DMS114 treated with DMSO at 0.1 percent for 48 hours (cell line): ENCODE results near the gene ANO3.
"Not testable (repeated sequence)": the region's sequence is repeated elsewhere in the genome, so short reads cannot be mapped to it uniquely, and the experiment has no call there.

ENCODE experiments used
- DNase-seq: peaks from one replicate; lab custom pipeline; 2025; ENCODE audit not compliant: unreplicated experiment; lab: John Stamatoyannopoulos, UW

ANO3 gene

GRCh38 chr11:26618441-26618840 lies 286.5 kb downstream of the ANO3 start:
- no peak for DNase-seq

GRCh38 chr11:26620282-26621045 lies 288.5 kb downstream of the ANO3 start:
- no peak for DNase-seq

GRCh38 chr11:26621132-26621531 lies 289.2 kb downstream of the ANO3 start:
- DNase-seq = no peak

GRCh38 chr11:26622181-26622580 lies 290.3 kb downstream of the ANO3 start:
- DNase-seq = no peak

- no peak for DNase-seq
These were observed 291.2 kb downstream of the ANO3 start for GRCh38 chr11:26623076-26623659.

GRCh38 chr11:26626346-26626745 lies 294.4 kb downstream of the ANO3 start:
- no peak for DNase-seq

GRCh38 chr11:26632691-26633159 lies 300.8 kb downstream of the ANO3 start:
- no peak for DNase-seq

GRCh38 chr11:26643314-26643713 lies 311.4 kb downstream of the ANO3 start:
- not testable (repeated sequence) for DNase-seq

GRCh38 chr11:26649884-26650283 lies 318.0 kb downstream of the ANO3 start:
- DNase-seq = peak; percentile 41

- no peak for DNase-seq
These were observed 320.0 kb downstream of the ANO3 start for GRCh38 chr11:26651916-26652315.

- no peak for DNase-seq
These were observed 323.4 kb downstream of the ANO3 start for GRCh38 chr11:26655287-26655686.

- DNase-seq = no peak
These were observed 331.0 kb downstream of the ANO3 start for GRCh38 chr11:26662916-26663315.

- DNase-seq = no peak
These were observed 333.1 kb downstream of the ANO3 start for GRCh38 chr11:26665036-26665435.

- DNase-seq = no peak
These were observed 334.0 kb downstream of the ANO3 start for GRCh38 chr11:26665946-26666345.

- DNase-seq = no peak
These were observed 343.5 kb downstream of the ANO3 start for GRCh38 chr11:26675233-26675928.

- no peak for DNase-seq
These were observed 344.7 kb downstream of the ANO3 start for GRCh38 chr11:26676641-26677040.

GRCh38 chr11:26677566-26677965 lies 345.6 kb downstream of the ANO3 start:
- DNase-seq = no peak

GRCh38 chr11:26687351-26687750 lies 355.4 kb downstream of the ANO3 start:
- no peak for DNase-seq

GRCh38 chr11:26688701-26689100 lies 356.8 kb downstream of the ANO3 start:
- DNase-seq = no peak

- DNase-seq = no peak
These were observed 364.4 kb downstream of the ANO3 start for GRCh38 chr11:26696330-26696729.

- no peak for DNase-seq
These were observed 366.3 kb downstream of the ANO3 start for GRCh38 chr11:26698224-26698623.
